Head of caudate nucleus (tissue), 42 donors: ENCODE results near the gene SLPI.

Experiments
- DNase-seq, 42 donors: peaks; one replicate each; pipeline versions ENCODE4 v3.0.0 to v3.0.0-alpha.2; 2020 to 2021; ENCODE audit warnings: mixed read lengths in 7 of 42
- intact Hi-C: fragments of 100-400 bp; cut with DNase I; formaldehyde crosslinking; loops from one replicate; pipeline ENCODE4 v1.15.0; 2022

The SLPI gene

DNA sequence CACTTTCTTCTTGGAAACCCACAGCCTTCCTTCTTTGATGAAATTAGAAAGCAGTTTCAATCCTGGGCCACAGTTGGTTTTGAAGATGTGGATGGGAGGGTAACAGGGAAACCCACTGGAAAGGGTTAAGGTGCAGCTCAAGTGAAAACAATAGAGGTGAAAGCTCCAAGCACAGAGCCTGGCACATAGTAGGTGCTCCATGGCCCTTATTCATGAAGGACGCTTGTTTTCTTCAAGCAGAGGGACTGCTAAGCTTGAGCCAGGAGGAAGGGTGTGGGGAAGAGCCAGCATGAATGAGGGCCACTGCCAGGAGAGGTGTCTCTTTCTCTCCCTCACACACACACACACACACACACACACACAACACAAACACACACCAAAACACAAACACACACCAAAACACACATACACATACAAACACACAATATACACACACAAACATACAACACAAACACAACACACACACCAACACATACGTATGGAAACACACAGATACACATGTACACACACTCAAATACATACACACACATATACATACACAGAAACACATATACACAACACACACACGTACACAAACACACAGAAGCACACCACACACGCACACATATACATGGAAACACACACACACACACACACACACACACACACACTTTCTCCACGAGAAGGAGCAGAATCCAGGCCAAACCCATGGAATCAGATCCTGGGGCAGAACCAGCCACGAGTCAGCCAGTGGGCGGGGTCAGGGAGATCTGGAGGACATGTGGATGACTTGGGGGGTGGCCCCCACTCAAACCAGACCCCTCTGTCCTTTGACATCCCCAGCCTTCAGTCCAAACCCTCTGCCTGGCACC, 28.6 kb upstream of the SLPI start:
- intact Hi-C loops: no loop called here
- no peak for DNase-seq

DNA sequence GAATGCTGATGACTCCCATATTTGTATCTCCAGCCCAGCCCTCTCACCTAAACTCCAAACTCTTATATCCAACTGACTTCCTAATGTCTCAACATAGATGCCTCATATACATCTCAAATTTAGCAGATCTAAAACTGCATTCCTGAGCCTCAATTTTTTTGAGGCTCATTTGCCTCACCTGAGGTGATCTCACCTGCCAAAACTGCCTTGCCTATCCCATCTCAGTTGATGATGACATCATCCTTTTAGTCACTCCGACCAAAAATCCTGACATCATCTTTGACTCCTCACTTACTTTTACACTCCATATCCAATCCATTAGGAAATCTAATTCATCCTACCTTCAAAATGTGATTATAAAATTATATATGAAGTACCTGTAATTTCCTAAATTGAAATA, 25.6 kb upstream of the SLPI start:
- intact Hi-C loops: no loop called here
- no peak for DNase-seq

DNA sequence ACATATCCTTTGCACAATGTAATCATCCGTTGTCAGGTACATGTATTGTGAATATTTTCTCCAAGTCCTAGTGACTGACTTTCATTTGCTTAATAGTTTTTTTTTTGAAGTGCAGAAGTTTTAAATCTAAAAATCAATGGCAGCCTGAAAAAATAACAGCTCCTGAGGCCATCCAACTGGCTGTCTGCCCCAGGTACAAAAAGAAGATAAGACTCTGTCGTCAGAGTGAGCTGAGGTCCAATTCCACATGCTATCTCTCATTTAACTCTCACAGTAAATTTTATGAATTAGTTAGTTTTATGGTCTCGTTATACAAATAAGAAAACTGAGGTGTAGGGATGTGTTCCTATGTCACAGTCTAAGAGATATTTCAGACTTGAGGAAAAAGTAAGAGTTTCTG, 21.0 kb upstream of the SLPI start:
- no peak for DNase-seq
- intact Hi-C loops: no loop called here

DNA sequence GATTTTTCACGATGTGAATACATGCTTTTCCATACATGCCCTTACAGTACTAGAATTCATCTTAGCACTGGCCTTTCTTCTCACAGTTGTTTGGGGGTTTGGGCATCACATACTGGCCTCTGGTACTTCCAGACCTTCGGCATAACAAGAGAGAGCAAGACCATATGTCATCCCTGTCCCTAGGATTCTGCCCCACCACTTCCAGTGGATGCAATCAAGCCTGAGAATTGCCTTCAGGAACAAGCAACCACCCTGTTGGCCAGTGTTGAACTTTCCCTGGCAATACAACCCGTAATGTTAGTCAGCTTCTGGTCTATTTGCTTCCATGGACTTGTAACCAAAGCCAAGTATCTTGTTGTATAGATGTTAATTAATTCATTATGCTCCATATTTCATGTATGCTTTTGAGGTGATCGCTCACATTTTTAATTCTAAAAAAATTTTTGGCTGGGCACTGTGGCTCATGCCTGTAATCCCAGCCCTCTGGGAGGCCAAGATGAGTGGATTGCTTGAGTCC, 15.4 kb upstream of the SLPI start:
- intact Hi-C loops: no loop called here
- peak in 1 of 42 donors; percentile 18 for DNase-seq

DNA sequence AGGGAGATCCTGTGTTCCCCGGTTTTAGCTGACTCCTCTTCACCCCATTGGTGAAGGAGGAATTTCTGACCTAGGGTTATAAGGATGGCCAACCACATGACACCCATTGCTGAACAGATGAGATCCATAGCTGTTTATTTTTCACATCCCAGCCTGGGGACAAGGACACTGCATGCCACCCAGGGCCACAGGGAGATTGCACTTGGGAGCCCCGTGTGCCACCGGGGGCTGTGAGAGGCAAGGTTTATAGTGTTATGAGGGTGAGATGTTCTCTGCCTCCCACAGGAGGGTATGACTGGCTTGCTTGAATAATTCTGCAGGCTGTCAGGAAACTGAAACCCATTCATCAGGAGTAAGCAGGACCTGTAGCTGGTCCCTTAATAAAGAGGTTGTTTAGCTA, 14.7 kb upstream of the SLPI start:
- intact Hi-C loops: no loop called here
- DNase-seq: no peak

DNA sequence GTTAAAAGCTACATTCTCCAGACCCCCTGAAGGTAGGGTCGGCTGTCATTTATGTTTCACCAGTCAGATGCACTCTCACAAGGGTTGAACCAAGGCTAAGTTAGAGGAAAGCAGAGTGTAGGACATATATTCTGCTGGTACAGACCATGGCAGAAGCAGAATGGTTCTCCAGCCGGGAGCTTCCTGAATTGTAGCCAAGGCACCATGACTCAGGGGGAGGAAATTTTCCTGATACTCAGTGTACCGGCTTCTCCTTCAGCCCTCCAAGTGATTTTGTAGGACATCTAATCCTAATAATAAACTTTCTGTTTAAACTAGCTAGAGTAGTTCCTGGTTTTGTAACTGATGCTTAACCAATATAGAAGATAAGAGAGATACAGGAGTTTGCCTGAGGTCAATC, 14.2 kb upstream of the SLPI start:
- intact Hi-C loops: no loop called here
- DNase-seq: peak in 1 of 42 donors; percentile 7

DNA sequence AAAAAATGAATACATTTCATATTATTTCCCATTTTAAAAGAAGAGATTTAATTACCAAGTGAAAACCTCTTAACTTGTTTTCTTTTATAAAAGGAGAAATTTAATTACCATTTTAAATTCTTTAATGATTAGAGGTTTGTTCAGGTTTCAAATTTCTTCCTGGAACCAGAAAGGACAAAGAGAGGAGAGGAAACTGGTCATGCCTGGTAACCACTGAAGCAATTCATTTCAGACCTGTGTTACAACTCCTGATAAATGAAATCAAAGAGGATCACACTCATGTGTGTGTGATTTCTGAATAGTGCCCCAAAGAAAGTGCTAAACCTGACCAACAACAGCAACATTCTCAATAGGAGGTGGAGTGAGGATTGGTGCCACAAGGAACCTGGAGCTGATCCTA, 12.6 kb upstream of the SLPI start:
- no peak for DNase-seq
- intact Hi-C loops: no loop called here

DNA sequence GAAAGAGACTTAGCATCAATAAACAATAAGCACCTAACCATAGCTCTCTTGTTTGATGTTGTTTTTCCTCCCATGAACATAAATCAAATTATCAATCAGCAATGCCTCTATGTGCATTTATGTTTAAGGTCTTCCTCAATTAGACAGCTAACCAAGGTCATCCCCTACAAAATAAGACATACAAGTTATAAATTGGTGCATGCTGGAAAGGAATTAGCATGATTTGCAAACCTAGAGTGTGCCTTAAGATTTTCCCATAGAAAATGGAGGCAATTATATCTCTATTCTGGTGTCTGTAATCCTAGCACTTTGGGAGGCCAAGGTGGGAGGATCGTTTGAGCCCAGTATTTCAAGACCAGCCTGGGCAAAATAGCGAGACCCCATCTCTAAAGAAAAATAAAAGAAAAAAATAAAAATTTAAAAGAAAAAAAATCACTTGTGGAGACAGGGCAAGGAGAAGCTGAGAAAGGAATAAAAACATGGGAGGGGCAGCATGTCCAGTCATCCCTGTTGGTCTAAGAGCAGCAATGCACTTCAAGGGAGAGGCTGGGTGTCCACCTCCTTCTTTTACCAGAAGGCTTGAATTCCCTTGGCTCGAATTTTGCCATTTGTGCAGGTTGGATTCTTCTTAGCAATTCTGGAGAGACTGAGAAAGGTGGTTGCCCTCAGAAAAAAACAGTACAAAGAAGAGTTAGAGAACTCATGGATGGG, 9.3 kb upstream of the SLPI start:
- no peak for DNase-seq
- intact Hi-C loops: no loop called here

DNA sequence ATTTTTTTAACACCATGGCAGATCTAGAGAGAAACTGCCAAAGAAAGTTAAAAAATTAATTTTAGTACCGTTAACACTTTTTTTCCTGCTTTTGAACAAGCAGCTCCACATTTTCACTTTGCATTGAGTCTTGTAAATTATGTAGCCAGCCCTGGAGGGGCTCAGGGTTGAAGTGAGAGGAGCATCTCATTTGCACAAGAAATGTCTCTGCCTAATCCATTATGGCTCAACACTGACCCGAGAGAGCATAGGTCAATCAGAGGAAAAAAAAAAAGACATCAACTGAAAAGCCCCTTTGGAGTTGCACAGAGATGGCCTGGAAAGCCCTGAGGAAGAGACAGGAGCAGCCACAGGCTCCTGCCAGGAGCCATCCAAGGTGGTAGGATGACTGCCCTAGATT, 4.3 kb upstream of the SLPI start:
- no peak for DNase-seq
- intact Hi-C loops: no loop called here

DNA sequence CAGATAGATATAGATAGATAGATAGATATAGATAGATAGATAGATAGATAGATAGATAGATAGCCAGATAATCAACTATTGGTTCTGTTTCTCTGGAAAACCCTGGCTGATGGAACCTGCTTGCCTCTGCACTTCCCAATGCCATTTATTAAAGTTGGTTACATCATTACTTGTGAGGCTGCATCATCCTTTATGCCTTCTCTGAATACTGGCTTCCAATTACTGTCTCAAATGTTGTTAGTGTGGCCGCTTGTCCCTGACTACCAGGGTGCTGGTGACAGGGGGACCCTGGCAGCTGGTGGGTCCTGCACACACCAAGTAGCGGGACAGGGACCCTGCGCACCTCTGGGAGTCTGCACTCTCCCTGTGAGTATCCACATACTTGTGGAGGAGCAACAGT, 3.9 kb upstream of the SLPI start:
- intact Hi-C loops: no loop called here

DNA sequence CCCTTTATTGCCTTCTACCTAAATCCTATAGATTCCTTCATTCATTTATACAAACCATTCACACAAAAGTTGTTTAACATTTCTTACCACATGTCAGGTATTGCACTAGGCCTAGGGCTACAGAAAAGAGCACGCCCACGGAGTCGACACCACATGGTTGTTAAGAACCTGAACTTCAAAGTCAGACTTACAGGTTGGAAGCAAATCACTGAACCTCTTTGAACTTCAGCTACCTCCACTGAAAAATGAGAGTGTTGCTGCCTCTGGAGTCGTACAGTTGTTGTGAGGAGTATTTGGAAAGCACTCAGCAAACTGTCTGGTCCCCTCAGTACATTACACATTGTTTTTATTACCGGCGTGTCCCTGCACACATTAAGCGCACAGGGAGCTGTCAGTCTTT, 3.3 kb upstream of the SLPI start:
- intact Hi-C loops: no loop called here
- no peak for DNase-seq

More for the DNA sequence above, 3.9 kb upstream of the SLPI start:
- no peak for DNase-seq

DNA sequence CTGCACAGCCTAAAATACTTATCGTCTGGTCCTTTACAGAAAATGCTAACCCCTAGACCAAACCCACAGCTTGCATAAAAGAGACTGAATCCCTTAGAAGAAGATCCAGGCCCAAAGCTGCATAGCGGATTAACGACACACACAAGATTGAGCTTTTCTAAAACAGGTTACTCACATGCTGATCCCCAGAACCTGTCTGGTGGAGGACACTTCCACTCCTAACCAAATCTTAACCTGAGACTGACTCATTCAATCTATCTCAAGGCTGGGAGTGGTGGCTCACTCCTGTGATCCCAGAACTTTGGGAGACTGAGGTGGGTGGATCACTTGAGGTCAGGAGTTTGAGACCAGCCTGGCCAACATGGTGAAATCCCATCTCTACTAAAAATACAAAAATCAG, 2.8 kb upstream of the SLPI start:
- no peak for DNase-seq
- intact Hi-C loops: no loop called here

DNA sequence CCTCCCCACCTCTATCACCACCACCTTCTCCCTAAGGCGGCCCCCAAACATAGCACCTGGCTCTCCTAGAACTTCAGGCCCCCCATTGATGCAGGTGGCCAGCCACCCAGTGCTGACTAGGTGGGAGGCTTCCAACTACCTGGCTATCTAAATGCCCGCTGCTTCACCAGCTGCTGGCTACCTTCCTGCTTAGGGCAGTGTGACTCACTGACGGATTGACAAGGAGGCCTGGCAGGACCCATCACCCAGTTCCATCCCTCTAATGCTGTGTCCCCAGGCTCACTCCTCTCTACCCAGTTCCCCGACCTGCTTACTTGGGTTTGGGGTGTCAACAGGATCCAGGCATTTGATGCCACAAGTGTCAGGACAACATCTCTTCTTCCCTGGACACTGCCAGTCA, 1.1 kb downstream of the SLPI start:
- no peak for DNase-seq
- intact Hi-C loops: no loop called here

DNA sequence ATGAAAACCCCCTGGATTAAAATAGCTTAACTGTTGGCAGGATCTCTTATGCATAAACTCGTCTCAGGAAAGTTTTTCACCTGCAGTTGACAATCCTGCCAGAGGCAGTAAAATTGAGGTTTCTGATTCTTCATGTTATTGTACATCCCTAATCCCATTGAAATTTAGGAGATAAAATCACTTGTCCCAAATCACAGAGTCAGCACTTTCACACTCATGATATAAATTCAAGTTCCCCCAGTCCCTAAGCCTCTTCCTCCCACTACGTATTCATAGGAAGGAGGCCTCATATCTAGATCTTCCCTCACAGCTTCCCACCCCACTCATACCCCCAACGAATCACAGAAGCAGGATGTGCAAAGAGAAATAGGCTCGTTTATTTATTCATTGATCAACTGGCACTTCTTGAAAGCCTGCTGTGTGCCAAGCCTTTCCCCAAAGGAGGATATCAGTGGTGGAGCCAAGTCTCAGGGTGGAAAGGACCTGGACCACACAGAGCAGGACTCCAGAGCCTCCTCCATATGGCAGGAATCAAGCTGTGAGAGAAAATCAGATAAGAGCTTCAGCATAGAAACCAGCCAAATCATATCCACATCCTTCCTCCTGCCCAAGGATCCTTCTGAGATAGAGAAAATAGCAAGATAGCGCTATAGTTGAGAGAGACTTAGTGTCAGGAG, 2.3 kb downstream of the SLPI start:
- no peak for DNase-seq
- intact Hi-C loops: no loop called here

DNA sequence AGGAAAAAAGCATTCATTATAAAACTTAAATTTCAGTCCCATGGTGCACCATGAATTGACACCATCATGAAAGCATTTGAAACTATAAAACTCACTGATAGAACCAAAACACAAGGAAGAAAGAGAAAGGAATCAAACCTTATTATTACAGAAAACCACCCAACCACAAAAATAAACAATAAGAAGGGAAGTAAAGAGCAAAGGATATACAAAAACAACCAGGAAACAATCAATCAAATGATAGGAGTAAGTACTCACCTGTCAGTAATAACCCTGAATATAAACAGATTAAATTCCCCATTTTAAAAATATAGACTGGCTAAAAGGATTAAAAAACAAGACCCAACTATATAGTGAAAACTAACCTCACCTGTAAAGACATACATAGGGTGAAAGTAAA, 5.8 kb downstream of the SLPI start:
- intact Hi-C loops: no loop called here
- DNase-seq: no peak

DNA sequence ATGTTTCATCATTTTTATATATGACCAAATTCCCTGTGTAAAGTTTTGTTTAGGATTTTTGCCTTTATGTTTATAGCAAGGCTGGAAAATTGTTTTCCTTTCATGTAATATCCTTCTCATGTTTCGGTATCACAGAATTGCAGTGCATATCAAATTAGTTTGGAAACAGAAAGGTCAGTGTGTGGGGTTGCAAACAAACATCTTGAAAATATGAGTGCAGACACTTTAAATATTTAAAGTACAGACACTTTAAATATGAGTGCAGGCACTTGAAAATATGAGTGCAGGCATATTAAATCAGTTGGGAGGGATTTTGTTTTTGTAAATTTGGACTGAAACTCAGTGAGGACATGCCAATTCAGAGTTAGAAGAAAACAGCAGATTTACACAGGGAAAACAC, 6.5 kb downstream of the SLPI start:
- DNase-seq: no peak
- intact Hi-C loops: no loop called here

DNA sequence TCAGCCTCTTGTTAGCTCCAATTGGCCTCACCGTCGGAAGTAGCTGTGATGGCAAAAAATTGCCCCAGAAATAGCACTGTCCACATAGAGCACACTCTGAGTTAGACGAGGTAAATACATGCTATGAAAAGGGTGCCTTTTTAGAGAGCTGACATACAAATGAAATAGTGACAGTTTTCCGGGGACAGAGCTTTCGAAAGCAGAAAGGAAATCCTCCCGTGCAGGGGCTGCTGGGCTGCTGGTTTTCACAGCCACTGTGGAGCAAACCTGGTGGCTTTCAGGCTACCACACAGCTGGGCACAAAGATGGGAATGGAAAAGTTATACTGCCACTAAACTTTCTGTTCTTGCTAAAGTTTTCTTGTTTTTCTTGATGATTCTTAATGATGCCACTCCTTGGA, 8.3 kb downstream of the SLPI start:
- intact Hi-C loops: no loop called here
- no peak for DNase-seq

DNA sequence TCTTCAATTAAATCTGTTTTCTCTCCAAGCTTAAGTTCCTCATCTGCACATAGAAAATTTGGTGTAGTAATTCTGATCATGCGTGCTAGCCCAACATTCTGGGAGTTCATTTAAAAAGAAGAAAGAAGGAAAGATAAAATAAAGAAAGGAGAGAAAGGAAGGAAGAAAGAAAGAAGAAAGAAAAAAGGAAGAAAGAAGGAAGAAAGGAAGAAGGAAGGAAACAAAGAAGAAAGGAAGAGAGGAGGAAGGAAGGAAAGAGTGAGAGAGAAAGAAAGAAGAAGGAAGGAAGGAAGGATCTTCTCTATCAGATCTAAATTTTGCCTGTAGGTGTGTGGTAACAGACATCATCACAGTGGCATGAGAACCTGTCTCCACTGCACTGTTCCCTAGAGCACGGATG, 16.2 kb downstream of the SLPI start:
- intact Hi-C loops: no loop called here
- no peak for DNase-seq

DNA sequence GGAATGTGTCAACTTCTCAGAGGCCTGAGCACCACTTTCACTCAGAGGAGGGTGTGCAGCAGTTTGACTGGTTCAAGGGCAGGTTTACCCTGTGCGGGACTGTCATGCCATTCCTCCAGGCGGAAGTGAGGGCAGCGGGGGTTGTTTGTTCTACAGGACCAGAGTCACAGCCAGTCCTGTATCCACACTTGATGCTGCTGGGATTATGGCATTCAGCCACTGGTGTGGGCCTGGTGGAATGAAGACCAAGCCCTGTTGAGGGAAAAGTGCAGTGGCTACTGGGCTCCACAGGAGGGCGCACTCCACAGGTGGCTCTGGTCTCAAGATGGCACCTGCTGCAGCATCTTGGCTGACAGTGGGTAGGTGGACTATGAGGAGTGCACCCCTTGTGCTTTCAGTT, 18.4 kb downstream of the SLPI start:
- intact Hi-C loops: no loop called here
- DNase-seq: no peak

DNA sequence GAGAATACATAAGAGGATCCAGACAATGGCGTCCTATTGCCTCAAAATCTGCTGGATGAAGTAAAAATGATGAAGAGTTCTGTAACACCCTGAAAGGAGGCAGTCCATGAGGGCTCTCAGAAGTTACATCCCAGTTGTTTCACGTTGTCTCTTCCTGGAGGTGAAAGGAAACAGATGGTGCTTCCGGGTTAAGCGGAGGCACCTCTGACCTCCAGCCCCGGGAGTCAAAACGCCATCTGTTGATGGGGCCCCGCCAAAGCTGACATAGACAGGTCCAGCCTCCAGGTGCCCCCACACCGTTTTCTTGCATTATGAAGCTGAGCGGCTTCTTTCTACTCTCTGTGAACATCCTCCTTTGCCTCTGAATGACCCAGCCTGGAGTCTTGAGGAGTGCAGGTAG, 23.7 kb downstream of the SLPI start:
- no peak for DNase-seq
- intact Hi-C loops: no loop called here
